GM12878 (cell line): ENCODE measurements around the gene CCDC17. TPM values are rescaled to one million over a fixed set of nuclear protein-coding genes. Genes with fewer than 3 reads are reported as not detected.

ENCODE experiments used
- ATF7 ChIP-seq: fragments of 450-650 bp; IDR thresholded peaks from 2 replicates; pipeline ENCODE4 v1.6.1; 2016; ENCODE audit warnings: low read depth, mild to moderate bottlenecking
- BCL11A ChIP-seq: IDR thresholded peaks from 2 replicates; pipeline ENCODE4 v1.6.1; 2011; ENCODE audit warnings: low read depth, low read length
- CHD2 ChIP-seq: IDR thresholded peaks from 2 replicates; pipeline ENCODE4 v1.6.1; 2011; ENCODE audit warnings: low read depth, low read length, improper control_type of control experiment, borderline replicate concordance
- EGR1 ChIP-seq, 2 experiments: IDR thresholded peaks; 1 replicate in 1 of 2; 2 replicates in 1 of 2; pipeline ENCODE4 v1.6.1; 2011 to 2012; ENCODE audit warnings: low read depth in 2 of 2, low read length in 2 of 2, borderline replicate concordance in 1 of 2, mild to moderate bottlenecking in 1 of 2, moderate library complexity in 1 of 2
- EP300 ChIP-seq, 2 experiments: fragments of 150-350 bp in 1 of 2; IDR thresholded peaks; 2 replicates each; pipeline ENCODE4 v1.6.1; 2011 to 2012; ENCODE audit warnings: low read depth in 2 of 2, low read length in 2 of 2, borderline replicate concordance in 1 of 2, improper control_type of control experiment in 1 of 2, inconsistent platforms in 1 of 2; ENCODE audit not compliant: control insufficient read depth in 1 of 2
- ETV6 ChIP-seq, 2 experiments: fragments of 450-650 bp in 1 of 2; IDR thresholded peaks in 1 of 2; conservative IDR thresholded peaks in 1 of 2; 2 replicates each; pipeline ENCODE4 v1.6.1; 2014; ENCODE audit warnings: antibody characterized with exemption in 1 of 2, borderline replicate concordance in 1 of 2, low read depth in 1 of 2, mild to moderate bottlenecking in 1 of 2, moderate library complexity in 1 of 2
- LARP7 ChIP-seq: fragments of 450-650 bp; IDR thresholded peaks from 2 replicates; pipeline ENCODE4 v1.6.1; 2017; ENCODE audit warnings: mild to moderate bottlenecking
- MEF2A ChIP-seq: IDR thresholded peaks from 2 replicates; pipeline ENCODE4 v1.6.1; 2011; ENCODE audit warnings: low read depth, mild to moderate bottlenecking, low read length, moderate library complexity; ENCODE audit not compliant: insufficient read depth
- MTA3 ChIP-seq: IDR thresholded peaks from 2 replicates; pipeline ENCODE4 v1.6.1; 2012; ENCODE audit warnings: low read length, inconsistent platforms, borderline replicate concordance
- NBN ChIP-seq: fragments of 450-650 bp; IDR thresholded peaks from 2 replicates; pipeline ENCODE4 v1.6.1; 2016
- RUNX3 ChIP-seq: IDR thresholded peaks from 2 replicates; pipeline ENCODE4 v1.6.1; 2012; ENCODE audit warnings: low read length, inconsistent platforms
- SKIL ChIP-seq: fragments of 450-650 bp; IDR thresholded peaks from 2 replicates; pipeline ENCODE4 v1.6.1; 2017; ENCODE audit warnings: mild to moderate bottlenecking, low read depth, inconsistent platforms; ENCODE audit not compliant: poor library complexity, severe bottlenecking
- SMARCA5 ChIP-seq: fragments of 450-650 bp; IDR thresholded peaks from 2 replicates; pipeline ENCODE4 v1.6.1; 2017; ENCODE audit warnings: mild to moderate bottlenecking
- SREBF1 ChIP-seq: IDR thresholded peaks from 2 replicates; pipeline ENCODE4 v1.6.1; 2012; ENCODE audit warnings: mild to moderate bottlenecking, low read length
- STAT1 ChIP-seq: fragments of 450-650 bp; conservative IDR thresholded peaks from 2 replicates; pipeline ENCODE4 v1.6.1; 2014; ENCODE audit warnings: antibody characterized with exemption, mild to moderate bottlenecking
- TBL1XR1 ChIP-seq: IDR thresholded peaks from 2 replicates; pipeline ENCODE4 v1.6.1; 2012; ENCODE audit warnings: low read depth, low read length, improper control_type of control experiment
- ZBED1 ChIP-seq: IDR thresholded peaks from 2 replicates; pipeline ENCODE4 v1.6.1; 2016; ENCODE audit warnings: borderline replicate concordance
- ZBTB40 ChIP-seq: fragments of 450-650 bp; IDR thresholded peaks from 2 replicates; pipeline ENCODE4 v1.6.1; 2016; ENCODE audit warnings: mild to moderate bottlenecking, moderate library complexity, borderline replicate concordance
- ZSCAN29 ChIP-seq: fragments of 450-650 bp; IDR thresholded peaks from 2 replicates; pipeline ENCODE4 v1.6.1; 2017; ENCODE audit warnings: mild to moderate bottlenecking, moderate library complexity
- polyA plus RNA-seq, 11 experiments: library from polyadenylated mRNA; depleted of rRNA in 4 of 11; unstranded in 6 of 11; stranded (reverse) in 5 of 11; fragments of >200 nt; fragmentation: Nextera tagmentation in 4 of 11; fragmentation: Illumina TruSeq in 1 of 11; extraction: Ambion mirVana in 4 of 11; extraction: Trizol in 1 of 11; gene quantifications; 1 replicate in 1 of 11; 2 replicates in 10 of 11; pipeline versions ENCODE4 v1.2.1 to v1.2.3, GENCODE V29; 2011 to 2016; ENCODE audit warnings: inconsistent platforms in 2 of 11, missing spikeins in 2 of 11, low read depth in 1 of 11
- total RNA-seq, 4 experiments: library from RNA; depleted of rRNA in 3 of 4; stranded (reverse); fragments of >200 nt in 3 of 4; fragmentation: Illumina TruSeq in 1 of 4; extraction: Trizol in 1 of 4; gene quantifications; 2 replicates each; pipeline versions ENCODE4 v1.2.1 to v1.2.3, GENCODE V29; 2013 to 2021
- TF ChIP-seq, protein P1 (sequence below): IDR thresholded peaks from 2 replicates; pipeline ENCODE4 v1.6.1; 2012; ENCODE audit warnings: low read length, inconsistent platforms
- TF ChIP-seq, protein P2 (sequence below): IDR thresholded peaks from 2 replicates; pipeline ENCODE4 v1.6.1; 2011; ENCODE audit warnings: low read depth, low read length, improper control_type of control experiment, borderline replicate concordance
- TF ChIP-seq, protein P3 (sequence below): IDR thresholded peaks from 2 replicates; pipeline ENCODE4 v1.6.1; 2011; ENCODE audit warnings: mild to moderate bottlenecking, low read depth, low read length, moderate library complexity; ENCODE audit not compliant: insufficient replicate concordance

The CCDC17 gene
- total and polyA plus RNA-seq, 10 of the 15 experiments (the other 5 are each of a cell fraction or from before 2014, with no cell fraction given), result 0.15 to 1.9 (median 0.69) TPM

- TF ChIP-seq ZSCAN29 (no peak), ZBTB40 (no peak), STAT1 (no peak), SKIL (no peak), EP300 (IDR thresholded peaks at IDR 0.05; ENCODE audit: borderline replicate concordance in 1 of 2, control insufficient read depth in 1 of 2, low read depth in 2 of 2, low read length in 2 of 2) (no peak), ETV6 (conservative IDR thresholded peaks at IDR 0.05 in 1 of 2, IDR thresholded peaks at IDR 0.05 in 1 of 2; ENCODE audit: borderline replicate concordance in 1 of 2, low read depth in 1 of 2) (no peak), BCL11A (no peak), TBL1XR1 (no peak), ZBED1 (no peak), LARP7 (no peak), CHD2 (peak; percentile 59; the same call in 1 of the 2 replicates), RUNX3 (no peak), SREBF1 (no peak), ATF7 (no peak), SMARCA5 (no peak), EGR1 (IDR thresholded peaks at IDR 0.05; ENCODE audit: borderline replicate concordance in 1 of 2, low read depth in 2 of 2, low read length in 2 of 2) (no peak), MTA3 (no peak), NBN (no peak), MEF2A (no peak)
- TF ChIP-seq, protein P1, sequence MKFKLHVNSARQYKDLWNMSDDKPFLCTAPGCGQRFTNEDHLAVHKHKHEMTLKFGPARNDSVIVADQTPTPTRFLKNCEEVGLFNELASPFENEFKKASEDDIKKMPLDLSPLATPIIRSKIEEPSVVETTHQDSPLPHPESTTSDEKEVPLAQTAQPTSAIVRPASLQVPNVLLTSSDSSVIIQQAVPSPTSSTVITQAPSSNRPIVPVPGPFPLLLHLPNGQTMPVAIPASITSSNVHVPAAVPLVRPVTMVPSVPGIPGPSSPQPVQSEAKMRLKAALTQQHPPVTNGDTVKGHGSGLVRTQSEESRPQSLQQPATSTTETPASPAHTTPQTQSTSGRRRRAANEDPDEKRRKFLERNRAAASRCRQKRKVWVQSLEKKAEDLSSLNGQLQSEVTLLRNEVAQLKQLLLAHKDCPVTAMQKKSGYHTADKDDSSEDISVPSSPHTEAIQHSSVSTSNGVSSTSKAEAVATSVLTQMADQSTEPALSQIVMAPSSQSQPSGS, result no peak
- TF ChIP-seq, protein P2, sequence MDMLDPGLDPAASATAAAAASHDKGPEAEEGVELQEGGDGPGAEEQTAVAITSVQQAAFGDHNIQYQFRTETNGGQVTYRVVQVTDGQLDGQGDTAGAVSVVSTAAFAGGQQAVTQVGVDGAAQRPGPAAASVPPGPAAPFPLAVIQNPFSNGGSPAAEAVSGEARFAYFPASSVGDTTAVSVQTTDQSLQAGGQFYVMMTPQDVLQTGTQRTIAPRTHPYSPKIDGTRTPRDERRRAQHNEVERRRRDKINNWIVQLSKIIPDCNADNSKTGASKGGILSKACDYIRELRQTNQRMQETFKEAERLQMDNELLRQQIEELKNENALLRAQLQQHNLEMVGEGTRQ, result no peak
- TF ChIP-seq, protein P3, sequence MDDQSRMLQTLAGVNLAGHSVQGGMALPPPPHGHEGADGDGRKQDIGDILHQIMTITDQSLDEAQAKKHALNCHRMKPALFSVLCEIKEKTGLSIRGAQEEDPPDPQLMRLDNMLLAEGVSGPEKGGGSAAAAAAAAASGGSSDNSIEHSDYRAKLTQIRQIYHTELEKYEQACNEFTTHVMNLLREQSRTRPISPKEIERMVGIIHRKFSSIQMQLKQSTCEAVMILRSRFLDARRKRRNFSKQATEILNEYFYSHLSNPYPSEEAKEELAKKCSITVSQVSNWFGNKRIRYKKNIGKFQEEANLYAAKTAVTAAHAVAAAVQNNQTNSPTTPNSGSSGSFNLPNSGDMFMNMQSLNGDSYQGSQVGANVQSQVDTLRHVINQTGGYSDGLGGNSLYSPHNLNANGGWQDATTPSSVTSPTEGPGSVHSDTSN, result peak; percentile 37
Measured at GRCh38 chr1:45583264-45583665, 40.6 kb downstream of the CCDC17 start (continued).
